IMR-90 (cell line): Measurements from ENCODE around the gene CYB5R2. TPM values are rescaled to one million over a fixed set of nuclear protein-coding genes. Genes with fewer than 3 reads are reported as not detected.

Experiments used
- ATAC-seq: fragments of 200-7000 bp; cut with Tn5 transposase; 2 replicates; pipeline ENCODE4 v1.9.1; 2020; ENCODE audit warnings: low read depth, mild to moderate bottlenecking, moderate library complexity
- BruUV-seq: library from RNA; stranded (reverse); fragments of 400-500 nt; replicated peaks from 2 replicates; lab custom pipeline; 2021; lab: Mats Ljungman, UMichigan
- CTCF ChIA-PET: fragments of 300-600 bp; formaldehyde crosslinking; extraction: SDS; loops from one replicate; lab custom pipeline; 2021; ENCODE audit warnings: antibody characterized with exemption; lab: Yijun Ruan, JAX
- POLR2A ChIA-PET: fragments of 300-600 bp; sonication (Branson Sonifier 250); formaldehyde crosslinking; loops from one replicate; lab custom pipeline; 2022; ENCODE audit warnings: antibody characterized with exemption; ENCODE audit not compliant: unreplicated experiment; lab: Charles Lee
- DNase-seq: peaks from one replicate; pipeline ENCODE4 v3.0.0; 2013
- H2AFZ ChIP-seq: replicated peaks from 2 replicates; pipeline ENCODE3; 2013; ENCODE audit warnings: low read length, mild to moderate bottlenecking; ENCODE audit not compliant: poor library complexity
- H2AK5ac ChIP-seq: 2 replicates; pipeline ENCODE4 v1.6.1; 2013; ENCODE audit warnings: low read depth, low read length, inconsistent platforms
- H2AK9ac ChIP-seq: replicated peaks from 2 replicates; pipeline ENCODE3; 2013; ENCODE audit warnings: mild to moderate bottlenecking, low read depth, low read length, moderate library complexity; ENCODE audit not compliant: poor library complexity
- H2BK120ac ChIP-seq: 2 replicates; pipeline ENCODE4 v1.6.1; 2013; ENCODE audit warnings: low read depth, low read length, inconsistent platforms
- H2BK15ac ChIP-seq: 3 replicates; pipeline ENCODE4 v1.6.1; 2013; ENCODE audit warnings: low read depth, low read length, inconsistent platforms
- H2BK20ac ChIP-seq: 2 replicates; pipeline ENCODE4 v1.6.1; 2013; ENCODE audit warnings: low read depth, mild to moderate bottlenecking, inconsistent platforms, low read length, moderate library complexity
- H2BK5ac ChIP-seq: 2 replicates; pipeline ENCODE4 v1.6.1; 2013; ENCODE audit warnings: mild to moderate bottlenecking, low read depth, low read length, inconsistent platforms; ENCODE audit not compliant: poor library complexity, severe bottlenecking
- H3K14ac ChIP-seq: replicated peaks from 2 replicates; pipeline ENCODE4 v1.6.1; 2013; ENCODE audit warnings: low read depth, low read length, inconsistent platforms
- H3K18ac ChIP-seq: 2 replicates; pipeline ENCODE4 v1.6.1; 2013; ENCODE audit warnings: low read depth, low read length, control low read depth
- H3K23ac ChIP-seq: 2 replicates; pipeline ENCODE4 v1.6.1; 2013; ENCODE audit warnings: low read depth, low read length, inconsistent platforms
- H3K27ac ChIP-seq: 2 replicates; pipeline ENCODE4 v1.5.1; 2013; ENCODE audit warnings: mild to moderate bottlenecking, control low read depth, low read length; ENCODE audit not compliant: insufficient read depth
- H3K27me3 ChIP-seq: 2 replicates; pipeline ENCODE4 v1.6.1; 2013; ENCODE audit warnings: low read length; ENCODE audit not compliant: control insufficient read depth, insufficient read depth
- H3K36me3 ChIP-seq: 2 replicates; pipeline ENCODE4 v1.6.1; 2013; ENCODE audit warnings: low read length, mixed read lengths; ENCODE audit not compliant: control insufficient read depth, insufficient read depth
- H3K4ac ChIP-seq: 2 replicates; pipeline ENCODE4 v1.6.1; 2013; ENCODE audit warnings: low read depth, low read length, inconsistent platforms
- H3K4me1 ChIP-seq: 2 replicates; pipeline ENCODE4 v1.6.1; 2013; ENCODE audit warnings: low read length, mixed read lengths; ENCODE audit not compliant: control insufficient read depth, insufficient read depth
- H3K4me2 ChIP-seq: 2 replicates; pipeline ENCODE4 v1.6.1; 2013; ENCODE audit warnings: low read depth, mild to moderate bottlenecking, control low read depth, low read length, moderate library complexity
- H3K4me3 ChIP-seq: 2 replicates; pipeline ENCODE4 v1.5.1; 2013; ENCODE audit warnings: low read depth, mild to moderate bottlenecking, control low read depth, low read length, moderate library complexity; ENCODE audit not compliant: insufficient read depth
- H3K56ac ChIP-seq: 2 replicates; pipeline ENCODE4 v1.6.1; 2013; ENCODE audit warnings: low read length, inconsistent platforms; ENCODE audit not compliant: insufficient read depth; ENCODE audit errors: extremely low read depth
- H3K79me1 ChIP-seq, 2 experiments: 2 replicates each; pipeline ENCODE4 v1.6.1; 2013; ENCODE audit warnings: low read length in 2 of 2, inconsistent platforms in 1 of 2, low read depth in 1 of 2
- H3K9ac ChIP-seq: 2 replicates; pipeline ENCODE4 v1.6.1; 2013; ENCODE audit warnings: low read depth, low read length, control low read depth
- H3K9me1 ChIP-seq: 2 replicates; pipeline ENCODE4 v1.6.1; 2013; ENCODE audit warnings: low read length, inconsistent platforms; ENCODE audit not compliant: insufficient read depth
- H3K9me3 ChIP-seq: 2 replicates; pipeline ENCODE4 v1.6.1; 2013; ENCODE audit warnings: low read length; ENCODE audit not compliant: control insufficient read depth, insufficient read depth
- H4K20me1 ChIP-seq: 2 replicates; pipeline ENCODE4 v1.6.1; 2013; ENCODE audit warnings: low read length, inconsistent platforms; ENCODE audit not compliant: insufficient read depth
- H4K5ac ChIP-seq: 2 replicates; pipeline ENCODE4 v1.6.1; 2013; ENCODE audit warnings: mild to moderate bottlenecking, low read depth, low read length, control low read depth
- H4K8ac ChIP-seq, 2 experiments: 2 replicates each; pipeline ENCODE4 v1.6.1; 2013; ENCODE audit warnings: low read depth in 2 of 2, low read length in 2 of 2, control low read depth in 1 of 2, inconsistent platforms in 1 of 2
- H4K91ac ChIP-seq: 2 replicates; pipeline ENCODE4 v1.6.1; 2013; ENCODE audit warnings: low read depth, low read length, inconsistent platforms; ENCODE audit not compliant: insufficient read depth
- BHLHE40 ChIP-seq: fragments of 150-350 bp; IDR thresholded peaks from 2 replicates; pipeline ENCODE4 v1.6.1; 2016; ENCODE audit warnings: mild to moderate bottlenecking, low read depth, low read length
- CEBPB ChIP-seq: IDR thresholded peaks from 2 replicates; pipeline ENCODE4 v1.6.1; 2012; ENCODE audit warnings: low read depth, low read length, improper control_type of control experiment
- CHD1 ChIP-seq: IDR thresholded peaks from 2 replicates; pipeline ENCODE4 v1.6.1; 2012; ENCODE audit warnings: low read depth, low read length, improper control_type of control experiment
- CTCF ChIP-seq: conservative IDR thresholded peaks from 2 replicates; pipeline ENCODE4 v1.5.1; 2012; ENCODE audit warnings: mild to moderate bottlenecking, low read depth, low read length, improper control_type of control experiment
- FOS ChIP-seq: fragments of 150-350 bp; IDR thresholded peaks from 2 replicates; pipeline ENCODE4 v1.6.1; 2016; ENCODE audit warnings: low read depth, low read length
- MAZ ChIP-seq: IDR thresholded peaks from 2 replicates; pipeline ENCODE4 v1.6.1; 2012; ENCODE audit warnings: low read depth, mild to moderate bottlenecking, low read length, improper control_type of control experiment, moderate library complexity, borderline replicate concordance
- MXI1 ChIP-seq: IDR thresholded peaks from 2 replicates; pipeline ENCODE4 v1.6.1; 2012; ENCODE audit warnings: low read depth, mild to moderate bottlenecking, low read length, moderate library complexity, borderline replicate concordance
- NFE2L2 ChIP-seq: fragments of 150-350 bp; IDR thresholded peaks from 2 replicates; pipeline ENCODE4 v1.6.1; 2016; ENCODE audit warnings: low read depth, mild to moderate bottlenecking, low read length
- RAD21 ChIP-seq: IDR thresholded peaks from 2 replicates; pipeline ENCODE4 v1.6.1; 2012; ENCODE audit warnings: low read length, improper control_type of control experiment
- RCOR1 ChIP-seq: IDR thresholded peaks from 2 replicates; pipeline ENCODE4 v1.6.1; 2012; ENCODE audit warnings: mild to moderate bottlenecking, low read length, improper control_type of control experiment; ENCODE audit not compliant: insufficient replicate concordance
- SMC3 ChIP-seq: fragments of 150-350 bp; IDR thresholded peaks from 2 replicates; pipeline ENCODE4 v1.6.1; 2016; ENCODE audit warnings: low read depth, mild to moderate bottlenecking, antibody characterized with exemption, low read length, moderate library complexity
- USF2 ChIP-seq: fragments of 150-350 bp; IDR thresholded peaks from 2 replicates; pipeline ENCODE4 v1.6.1; 2017; ENCODE audit warnings: mild to moderate bottlenecking, antibody characterized with exemption, low read length, low read depth
- WGBS, 2 experiments: methylation state at CpG; one replicate each; pipeline versions ENCODE4 v1.1.5 to v1.1.7; 2013; ENCODE audit warnings: missing lambda C conversion rate in 2 of 2; ENCODE audit not compliant: insufficient read length in 1 of 2; ENCODE audit errors: extremely low coverage in 2 of 2; 5-methylcytosine and 5-hydroxymethylcytosine counted together
- dilution Hi-C: fragments of 300-500 bp; cut with HindIII; formaldehyde crosslinking; loops from one replicate; pipeline ENCODE4 v1.14.3; 2018; ENCODE audit warnings: low sequenced_read_pairs; ENCODE audit not compliant: unreplicated experiment
- in situ Hi-C: fragments of 300-500 bp; cut with MboI; formaldehyde crosslinking; loops from 3 replicates; pipeline ENCODE4 v1.14.3; 2019; ENCODE audit warnings: low sequenced_read_pairs, inconsistent platforms, mixed read lengths
- intact Hi-C: fragments of 100-400 bp; cut with micrococcal nuclease; formaldehyde crosslinking; loops from 2 replicates; pipeline ENCODE4 v1.10.0; 2022
- polyA plus RNA-seq, 3 experiments: library from polyadenylated mRNA; depleted of rRNA; stranded (reverse); fragments of >200 nt; gene quantifications; 2 replicates each; pipeline ENCODE4 v1.2.3, GENCODE V29; 2012; ENCODE audit warnings: low replicate concordance in 1 of 3
- total RNA-seq: library from RNA; depleted of rRNA; stranded (reverse); fragments of >200 nt; gene quantifications from 2 replicates; pipeline ENCODE4 v1.2.3, GENCODE V29; 2012

Gene CYB5R2
- total and polyA plus RNA-seq, 2 of the 4 experiments (the other 2 are of a cell fraction), result 4.5 to 4.7 TPM

GRCh38 chr11:7635137-7635536, 38.2 kb downstream of the CYB5R2 start:
- POLR2A ChIA-PET, result no interaction called here
- CTCF ChIA-PET, result interaction anchor here (0.5 kb wide), 1 partner anchor 28 kb away, joined by 4 read pairs; no protein-coding TSS in a partner anchor
- no CpG with 5 or more reads among the region's 4 CpGs for WGBS, 2 experiments

More at GRCh38 chr11:7635137-7635536, 38.2 kb downstream of the CYB5R2 start:
- Histone ChIP-seq H3K4me2 (no peak overlapping the region), H2AK9ac (no peak overlapping the region), H2AK5ac (no peak overlapping the region), H3K9me1 (peaks cover 8% of the 10 kb centered on the region), H3K79me1 (no peaks in the 10 kb centered on the region), H4K8ac (no peak overlapping the region), H2BK15ac (no peak overlapping the region), H3K9ac (no peak overlapping the region), H3K4me3 (no peak overlapping the region), H3K18ac (no peak overlapping the region), H4K91ac (no peak overlapping the region), H3K4me1 (no peaks in the 10 kb centered on the region), H3K23ac (no peak overlapping the region), H4K20me1 (no peaks in the 10 kb centered on the region), H2BK20ac (no peak overlapping the region), H3K56ac (no peak overlapping the region), H2BK5ac (no peak overlapping the region), H2BK120ac (no peak overlapping the region), H2AFZ (no peak overlapping the region), H3K4ac (no peak overlapping the region), H3K27me3 (no peaks in the 10 kb centered on the region), H3K27ac (no peak overlapping the region), H3K9me3 (no peaks in the 10 kb centered on the region), H3K14ac (no peak overlapping the region), H3K36me3 (no peaks in the 10 kb centered on the region), H4K5ac (no peak overlapping the region)
- no peak for DNase-seq
- BruUV-seq, result no TSS peak
- in situ Hi-C loops, result no loop called here
- intact Hi-C loops, result no loop called here
- ATAC-seq, result no peak
- dilution Hi-C loops, result no loop called here
- TF ChIP-seq MXI1, result no peak
- no peak for TF ChIP-seq CHD1
- TF ChIP-seq FOS, result no peak
- no peak for TF ChIP-seq USF2
- TF ChIP-seq RAD21, result no peak
- TF ChIP-seq RCOR1, result no peak
- TF ChIP-seq CTCF, result no peak
- TF ChIP-seq BHLHE40, result no peak
- no peak for TF ChIP-seq SMC3
- TF ChIP-seq NFE2L2, result no peak
- TF ChIP-seq MAZ, result no peak
- no peak for TF ChIP-seq CEBPB
